Raji (cell line): ENCODE data around the gene LDLRAD4.

ENCODE experiments used
- POLR2A ChIP-seq: IDR thresholded peaks from 2 replicates; pipeline ENCODE4 v1.6.1; 2011; ENCODE audit warnings: low read depth, low read length, control low read depth; ENCODE audit not compliant: insufficient read depth

The LDLRAD4 gene

GRCh38 chr18:13688191-13689136, 469.9 kb downstream of the LDLRAD4 start:
- TF ChIP-seq POLR2A, result no peak

GRCh38 chr18:13696961-13697360, 478.4 kb downstream of the LDLRAD4 start:
- TF ChIP-seq POLR2A, result no peak

- TF ChIP-seq POLR2A, result no peak
Observed at GRCh38 chr18:13700153-13700552, 481.6 kb downstream of the LDLRAD4 start.
